K562 (cell line): ENCODE measurements around the gene TMEM38B. TPM values are rescaled to one million over a fixed set of nuclear protein-coding genes. Genes with fewer than 3 reads are reported as not detected.

Experiments
- GABPB1 ChIP-seq: sonication (generic); formaldehyde crosslinking; IDR thresholded peaks from 2 replicates; pipeline ENCODE4 v1.8.0; 2022; ENCODE audit warnings: mild to moderate bottlenecking, missing genetic modification reagents
- KLF13 ChIP-seq: fragments of 450-650 bp; IDR thresholded peaks from 2 replicates; pipeline ENCODE4 v1.6.1; 2016; ENCODE audit warnings: missing genetic modification characterization, low read depth, mild to moderate bottlenecking, missing compliant biosample characterization, moderate library complexity, borderline replicate concordance
- MBD2 ChIP-seq: sonication (generic); IDR thresholded peaks from 2 replicates; pipeline ENCODE4 v1.6.1; 2016; ENCODE audit warnings: low read depth, borderline replicate concordance
- MTA3 ChIP-seq: fragments of 450-650 bp; formaldehyde crosslinking; IDR thresholded peaks from 2 replicates; pipeline ENCODE4 v1.6.1; 2017; ENCODE audit warnings: mild to moderate bottlenecking, borderline replicate concordance
- OTX1 ChIP-seq: fragments of 450-650 bp; formaldehyde crosslinking; IDR thresholded peaks from 2 replicates; pipeline ENCODE4 v1.4.0; 2022; ENCODE audit warnings: mild to moderate bottlenecking
- TAF1 ChIP-seq: IDR thresholded peaks from 2 replicates; pipeline ENCODE4 v1.6.1; 2011; ENCODE audit warnings: mild to moderate bottlenecking, low read length, moderate library complexity; ENCODE audit not compliant: insufficient read depth, control insufficient read depth, severe bottlenecking; ENCODE audit errors: extremely low read depth
- TFAP4 ChIP-seq: sonication (generic); formaldehyde crosslinking; IDR thresholded peaks from 2 replicates; pipeline ENCODE4 v1.8.0; 2022; ENCODE audit warnings: missing genetic modification reagents, mild to moderate bottlenecking, moderate library complexity, borderline replicate concordance
- XRCC5 ChIP-seq: fragments of 200-400 bp; formaldehyde crosslinking; IDR thresholded peaks from 2 replicates; pipeline ENCODE4 v1.6.1; 2017; ENCODE audit warnings: low read depth, mild to moderate bottlenecking, low read length
- ZBED1 ChIP-seq: IDR thresholded peaks from 2 replicates; pipeline ENCODE4 v1.6.1; 2014
- ZNF263 ChIP-seq: sonication (generic); formaldehyde crosslinking; IDR thresholded peaks from 2 replicates; pipeline ENCODE4 v1.8.0; 2022; ENCODE audit warnings: mild to moderate bottlenecking, missing genetic modification reagents, borderline replicate concordance
- ZNF316 ChIP-seq: fragments of 450-650 bp; IDR thresholded peaks from 2 replicates; pipeline ENCODE4 v1.6.1; 2016
- ZNF318 ChIP-seq, 2 experiments: fragments of 450-650 bp; IDR thresholded peaks; 2 replicates each; pipeline ENCODE4 v1.6.1; 2016; ENCODE audit warnings: mild to moderate bottlenecking in 2 of 2, borderline replicate concordance in 1 of 2, low read depth in 1 of 2, moderate library complexity in 1 of 2
- ZNF445 ChIP-seq: fragments of 250-450 bp; sonication (Bioruptor Pico); IDR thresholded peaks from 2 replicates; pipeline ENCODE4 v1.4.0; 2020; ENCODE audit warnings: low read depth, mild to moderate bottlenecking, moderate library complexity
- polyA plus RNA-seq, 8 experiments: library from polyadenylated mRNA; depleted of rRNA in 4 of 8; stranded (reverse) in 5 of 8; unstranded in 3 of 8; fragments of >200 nt; fragmentation: Nextera tagmentation in 2 of 8; fragmentation: Illumina TruSeq in 1 of 8; extraction: Ambion mirVana in 2 of 8; extraction: Trizol in 1 of 8; gene quantifications; 2 replicates each; pipeline versions ENCODE4 v1.2.1 to v1.2.3, GENCODE V29; 2011 to 2014; ENCODE audit warnings: inconsistent platforms in 1 of 8, missing spikeins in 1 of 8
- total RNA-seq, 7 experiments: library from RNA; depleted of rRNA in 6 of 7; stranded (reverse); fragments of >200 nt in 6 of 7; fragmentation: Illumina TruSeq in 2 of 7; extraction: Trizol in 2 of 7; gene quantifications; 2 replicates each; pipeline versions ENCODE4 v1.2.1 to v1.2.3, GENCODE V29; 2011 to 2021; ENCODE audit warnings: low replicate concordance in 1 of 7
- TF ChIP-seq, protein P1 (sequence below): fragments of 450-650 bp; IDR thresholded peaks from 2 replicates; pipeline ENCODE4 v1.6.1; 2018; ENCODE audit not compliant: partially characterized antibody

TMEM38B gene
- total and polyA plus RNA-seq, 9 of the 15 experiments (the other 6 are each of a cell fraction or from before 2014, with no cell fraction given): 26.0 to 57.5 (median 38.5) TPM

- TF ChIP-seq, protein P1, sequence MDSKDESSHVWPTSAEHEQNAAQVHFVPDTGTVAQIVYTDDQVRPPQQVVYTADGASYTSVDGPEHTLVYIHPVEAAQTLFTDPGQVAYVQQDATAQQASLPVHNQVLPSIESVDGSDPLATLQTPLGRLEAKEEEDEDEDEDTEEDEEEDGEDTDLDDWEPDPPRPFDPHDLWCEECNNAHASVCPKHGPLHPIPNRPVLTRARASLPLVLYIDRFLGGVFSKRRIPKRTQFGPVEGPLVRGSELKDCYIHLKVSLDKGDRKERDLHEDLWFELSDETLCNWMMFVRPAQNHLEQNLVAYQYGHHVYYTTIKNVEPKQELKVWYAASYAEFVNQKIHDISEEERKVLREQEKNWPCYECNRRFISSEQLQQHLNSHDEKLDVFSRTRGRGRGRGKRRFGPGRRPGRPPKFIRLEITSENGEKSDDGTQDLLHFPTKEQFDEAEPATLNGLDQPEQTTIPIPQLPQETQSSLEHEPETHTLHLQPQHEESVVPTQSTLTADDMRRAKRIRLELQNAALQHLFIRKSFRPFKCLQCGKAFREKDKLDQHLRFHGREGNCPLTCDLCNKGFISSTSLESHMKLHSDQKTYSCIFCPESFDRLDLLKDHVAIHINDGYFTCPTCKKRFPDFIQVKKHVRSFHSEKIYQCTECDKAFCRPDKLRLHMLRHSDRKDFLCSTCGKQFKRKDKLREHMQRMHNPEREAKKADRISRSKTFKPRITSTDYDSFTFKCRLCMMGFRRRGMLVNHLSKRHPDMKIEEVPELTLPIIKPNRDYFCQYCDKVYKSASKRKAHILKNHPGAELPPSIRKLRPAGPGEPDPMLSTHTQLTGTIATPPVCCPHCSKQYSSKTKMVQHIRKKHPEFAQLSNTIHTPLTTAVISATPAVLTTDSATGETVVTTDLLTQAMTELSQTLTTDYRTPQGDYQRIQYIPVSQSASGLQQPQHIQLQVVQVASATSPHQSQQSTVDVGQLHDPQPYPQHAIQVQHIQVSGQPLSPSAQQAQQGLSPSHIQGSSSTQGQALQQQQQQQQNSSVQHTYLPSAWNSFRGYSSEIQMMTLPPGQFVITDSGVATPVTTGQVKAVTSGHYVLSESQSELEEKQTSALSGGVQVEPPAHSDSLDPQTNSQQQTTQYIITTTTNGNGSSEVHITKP: no peak
- TF ChIP-seq TFAP4 (CRISPR knock-in tag) (peak; percentile 48; the same call in 1 of the 2 replicates), OTX1 (CRISPR knock-in tag) (no peak), ZNF318 (IDR thresholded peaks at IDR 0.05; ENCODE audit: borderline replicate concordance in 1 of 2, low read depth in 1 of 2) (no peak), GABPB1 (peak; percentile 52; the same call in 1 of the 2 replicates), MBD2 (0 out of 2 replicates have a peak, but pooled peaks have one; percentile 1), ZNF445 (CRISPR knock-in tag) (no peak), ZBED1 (peak; percentile 88), KLF13 (tag) (peak; percentile 66; the same call in 1 of the 2 replicates), XRCC5 (peak; percentile 22; the same call in 1 of the 2 replicates), TAF1 (peak; percentile 40), ZNF263 (CRISPR knock-in tag) (peak; percentile 96), MTA3 (peak; percentile 43; the same call in 1 of the 2 replicates), ZNF316 (0 out of 2 replicates have a peak, but pooled peaks have one; percentile 3)
These were observed 674 bp downstream of the TMEM38B start (continued) for GRCh38 chr9:105694848-105695581.
